ENCODE data around the gene EMILIN1. TPM values are rescaled to one million over a fixed set of nuclear protein-coding genes. Genes with fewer than 3 reads are reported as not detected.

EMILIN1 gene
- total RNA-seq, 4 donors from 2014 or later: 6.2 to 27.8 (median 9.9) TPM

GRCh38 chr2:27080140-27080469 lies 1.7 kb downstream of the EMILIN1 start:
- DNase-seq: no peak
- intact Hi-C loops (cut with DNase I): no loop called here
- H3K9me3 ChIP-seq: no peaks in the 10 kb centered on the region
- H3K27ac ChIP-seq: peak overlapping the region; percentile 71 to 98 (median 84)
- TF ChIP-seq CTCF (IDR thresholded peaks at IDR 0.05): no peak
- no peak for TF ChIP-seq POLR2A (IDR thresholded peaks at IDR 0.05)
- peaks cover 24 to 88% (median 32%) of the 10 kb centered on the region in 3 donors for H3K4me1 ChIP-seq
- no peaks in the 10 kb centered on the region for H3K27me3 ChIP-seq
- no peaks in the 10 kb centered on the region for H3K36me3 ChIP-seq
- H3K4me3 ChIP-seq: peak overlapping the region in 3 of 4 donors; percentile 43 to 63 (median 53)
- WGBS, 2 donors: 73 to 82% methylated on average over 6 of the region's 7 CpGs

DNA sequence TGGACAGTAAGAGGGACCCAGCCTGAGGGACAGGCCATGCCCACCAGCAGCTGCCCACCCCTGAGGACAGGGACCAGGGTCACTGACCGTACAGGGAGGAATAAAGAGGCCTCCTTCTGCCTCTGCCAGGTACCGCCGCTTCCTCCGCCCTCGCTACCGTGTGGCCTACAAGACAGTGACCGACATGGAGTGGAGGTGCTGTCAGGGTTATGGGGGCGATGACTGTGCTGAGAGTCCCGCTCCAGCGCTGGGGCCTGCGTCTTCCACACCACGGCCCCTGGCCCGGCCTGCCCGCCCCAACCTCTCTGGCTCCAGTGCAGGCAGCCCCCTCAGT lies 2.2 kb downstream of the EMILIN1 start:
- peaks cover 28 to 88% (median 32%) of the 10 kb centered on the region in 3 donors for H3K4me1 ChIP-seq
- TF ChIP-seq POLR2A (IDR thresholded peaks at IDR 0.05): no peak
- TF ChIP-seq CTCF (IDR thresholded peaks at IDR 0.05): no peak

DNA sequence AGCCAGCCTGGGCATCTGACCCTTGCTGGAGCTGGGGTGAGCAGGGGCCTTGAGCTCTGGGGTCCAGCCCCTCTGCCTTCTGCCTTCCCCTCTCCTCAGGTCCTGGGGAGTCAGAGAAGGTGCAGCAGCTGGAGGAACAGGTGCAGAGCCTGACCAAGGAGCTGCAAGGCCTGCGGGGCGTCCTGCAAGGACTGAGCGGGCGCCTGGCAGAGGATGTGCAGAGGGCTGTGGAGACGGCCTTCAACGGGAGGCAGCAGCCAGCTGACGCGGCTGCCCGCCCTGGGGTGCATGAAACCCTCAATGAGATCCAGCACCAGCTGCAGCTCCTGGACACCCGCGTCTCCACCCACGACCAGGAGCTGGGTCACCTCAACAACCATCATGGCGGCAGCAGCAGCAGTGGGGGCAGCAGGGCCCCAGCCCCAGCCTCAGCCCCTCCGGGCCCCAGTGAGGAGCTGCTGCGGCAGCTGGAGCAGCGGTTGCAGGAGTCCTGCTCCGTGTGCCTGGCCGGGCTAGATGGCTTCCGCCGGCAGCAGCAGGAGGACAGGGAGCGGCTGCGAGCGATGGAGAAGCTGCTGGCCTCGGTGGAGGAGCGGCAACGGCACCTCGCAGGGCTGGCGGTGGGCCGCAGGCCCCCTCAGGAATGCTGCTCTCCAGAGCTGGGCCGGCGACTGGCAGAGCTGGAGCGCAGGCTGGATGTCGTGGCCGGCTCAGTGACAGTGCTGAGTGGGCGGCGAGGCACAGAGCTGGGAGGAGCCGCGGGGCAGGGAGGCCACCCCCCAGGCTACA lies 3.8 kb downstream of the EMILIN1 start:
- Histone ChIP-seq H3K27me3 (no peaks in the 10 kb centered on the region), H3K4me3 (no peak overlapping the region), H3K36me3 (no peaks in the 10 kb centered on the region), H3K9me3 (no peaks in the 10 kb centered on the region), H3K4me1 (peaks cover 32 to 86% (median 35%) of the 10 kb centered on the region in 3 donors), H3K27ac (peak overlapping the region; percentile 43 to 98 (median 78))
- no peak for DNase-seq
- 81 to 100% methylated on average over 1 to 4 of the region's 38 CpGs for WGBS, 2 donors
- intact Hi-C loops (cut with DNase I): no loop called here
- TF ChIP-seq CTCF (IDR thresholded peaks at IDR 0.05): no peak
- TF ChIP-seq POLR2A (IDR thresholded peaks at IDR 0.05): no peak

More for the DNA sequence above, 2.2 kb downstream of the EMILIN1 start:
- Histone ChIP-seq H3K36me3 (no peaks in the 10 kb centered on the region), H3K27ac (peak overlapping the region in 3 of 4 donors; percentile 83 to 98 (median 86)), H3K4me3 (peak overlapping the region in 3 of 4 donors; percentile 27 to 63 (median 53)), H3K9me3 (no peaks in the 10 kb centered on the region), H3K27me3 (no peaks in the 10 kb centered on the region)
- intact Hi-C loops (cut with DNase I): no loop called here
- no peak for DNase-seq
- 68 to 80% methylated on average over 7 to 12 of the region's 14 CpGs for WGBS, 2 donors

GRCh38 chr2:27082773-27083409 lies 4.5 kb downstream of the EMILIN1 start:
- Histone ChIP-seq H3K27ac (no peak overlapping the region), H3K36me3 (no peaks in the 10 kb centered on the region), H3K9me3 (no peaks in the 10 kb centered on the region), H3K27me3 (no peaks in the 10 kb centered on the region), H3K4me3 (no peak overlapping the region), H3K4me1 (peaks cover 31 to 85% (median 33%) of the 10 kb centered on the region in 3 donors)
- 89 to 95% methylated on average over 3 to 8 of the region's 27 CpGs for WGBS, 2 donors
- TF ChIP-seq CTCF (IDR thresholded peaks at IDR 0.05) (no peak), POLR2A (IDR thresholded peaks at IDR 0.05) (no peak)
- intact Hi-C loops (cut with DNase I): no loop called here
- no peak for DNase-seq
